HepG2 (cell line): Measurements from ENCODE around the gene SCP2D1. TPM values are rescaled to one million over a fixed set of nuclear protein-coding genes. Genes with fewer than 3 reads are reported as not detected.

ENCODE experiments used
- ATAC-seq: fragments of 200-7000 bp; cut with Tn5 transposase; 3 replicates; pipeline ENCODE4 v1.9.1; 2020; ENCODE audit warnings: mild to moderate bottlenecking, moderate library complexity
- BruUV-seq: library from RNA; stranded (reverse); fragments of 400-500 nt; replicated peaks from 2 replicates; lab custom pipeline; 2021; lab: Mats Ljungman, UMichigan
- CTCF ChIA-PET: fragments of 300-600 bp; formaldehyde crosslinking; extraction: SDS; loops from one replicate; lab custom pipeline; 2021; ENCODE audit warnings: low total read pairs, inconsistent platforms, low intra/inter-chr PET ratio; lab: Yijun Ruan, JAX
- POLR2A ChIA-PET: fragments of 350-600 bp; sonication (Branson Sonifier 250); formaldehyde crosslinking; loops from one replicate; lab custom pipeline; 2020; ENCODE audit warnings: antibody characterized with exemption, inconsistent platforms; lab: Yijun Ruan, JAX
- DNase-seq: peaks from one replicate; pipeline ENCODE4 v3.0.0-alpha.2; 2015; ENCODE audit warnings: low spot score
- FAIRE-seq: peaks from 3 replicates; lab custom pipeline; 2011; peaks lifted over from hg19 to GRCh38; lab: Jason Lieb, UNC
- H2AFZ ChIP-seq: one replicate; pipeline ENCODE4 v1.6.1; 2011; ENCODE audit warnings: low read length, inconsistent platforms
- H3K27ac ChIP-seq: fragments of 300-600 bp; 3 replicates; pipeline ENCODE4 v1.8.0; 2011; ENCODE audit warnings: mixed run types, mild to moderate bottlenecking, mixed read lengths, low read length, inconsistent platforms; ENCODE audit not compliant: insufficient read depth; ENCODE audit errors: extremely low read length
- H3K27me3 ChIP-seq, 2 experiments: fragments of 200-600 bp in 1 of 2; 2 replicates in 1 of 2; 3 replicates in 1 of 2; pipeline versions ENCODE4 v1.6.0 to v1.8.0; 2011; ENCODE audit warnings: low read length in 2 of 2, mild to moderate bottlenecking in 2 of 2, moderate library complexity in 2 of 2, inconsistent platforms in 1 of 2; ENCODE audit not compliant: insufficient read depth in 2 of 2, control insufficient read depth in 1 of 2
- H3K36me3 ChIP-seq, 2 experiments: fragments of 200-600 bp in 1 of 2; replicated peaks in 1 of 2; 2 replicates in 1 of 2; 3 replicates in 1 of 2; pipeline versions ENCODE4 v1.5.1 to v1.8.0; 2011; ENCODE audit warnings: low read length in 2 of 2, inconsistent platforms in 1 of 2; ENCODE audit not compliant: insufficient read depth in 2 of 2, control insufficient read depth in 1 of 2
- H3K4me1 ChIP-seq: 2 replicates; pipeline ENCODE4 v1.5.1; 2012; ENCODE audit warnings: low read length, inconsistent platforms; ENCODE audit not compliant: insufficient read depth
- H3K4me2 ChIP-seq: 2 replicates; pipeline ENCODE4 v1.6.0; 2011; ENCODE audit warnings: low read depth, low read length, inconsistent platforms
- H3K4me3 ChIP-seq, 3 experiments: fragments of 200-600 bp in 1 of 3; sonication (generic), shearing (Covaris generic) in 1 of 3; replicated peaks in 1 of 3; 2 replicates each; pipeline ENCODE4 v1.5.1; 2011 to 2016; ENCODE audit warnings: low read length in 3 of 3, inconsistent platforms in 2 of 3, low read depth in 2 of 3, mild to moderate bottlenecking in 2 of 3, control low read depth in 1 of 3, mixed read lengths in 1 of 3; ENCODE audit not compliant: insufficient read depth in 1 of 3
- H3K79me2 ChIP-seq: one replicate; pipeline ENCODE4 v1.6.1; 2011; ENCODE audit warnings: low read length, inconsistent platforms; ENCODE audit not compliant: insufficient read depth
- H3K9ac ChIP-seq: 2 replicates; pipeline ENCODE4 v1.6.0; 2011; ENCODE audit warnings: mild to moderate bottlenecking, low read depth, low read length, inconsistent platforms; ENCODE audit not compliant: insufficient read depth
- H3K9me3 ChIP-seq: 2 replicates; pipeline ENCODE4 v1.5.1; 2012; ENCODE audit warnings: mild to moderate bottlenecking, low read length
- H4K20me1 ChIP-seq: 2 replicates; pipeline ENCODE4 v1.6.0; 2011; ENCODE audit warnings: inconsistent platforms, mild to moderate bottlenecking, low read length, moderate library complexity; ENCODE audit not compliant: insufficient read depth
- MIER2 ChIP-seq: IDR thresholded peaks from 2 replicates; pipeline ENCODE4 v1.6.1; 2016; ENCODE audit warnings: missing biosample characterization, missing genetic modification reagents
- NFE2L1 ChIP-seq: sonication (generic); formaldehyde crosslinking; IDR thresholded peaks from 2 replicates; pipeline ENCODE4 v1.4.0; 2020; ENCODE audit warnings: missing genetic modification reagents, mild to moderate bottlenecking, borderline replicate concordance
- SIX4 ChIP-seq: sonication (generic); formaldehyde crosslinking; IDR thresholded peaks from 2 replicates; pipeline ENCODE4 v1.4.0; 2020; ENCODE audit warnings: missing genetic modification reagents
- WGBS: methylation state at CpG from one replicate; pipeline ENCODE4 v1.1.6; 2017; ENCODE audit warnings: low lambda C conversion rate; 5-methylcytosine and 5-hydroxymethylcytosine counted together
- in situ Hi-C: cut with HindIII; loops from 2 replicates; pipeline ENCODE4 v1.10.0; 2017; ENCODE audit warnings: low pct_unique_long_range_greater_than_20kb; ENCODE audit not compliant: extremely low pct_ligation_motif_present
- intact Hi-C: fragments of 100-400 bp; cut with micrococcal nuclease; formaldehyde crosslinking; loops from one replicate; pipeline ENCODE4 v1.10.0; 2022; ENCODE audit not compliant: unreplicated experiment
- polyA plus RNA-seq, 8 experiments: library from polyadenylated mRNA; depleted of rRNA in 3 of 8; stranded (reverse) in 7 of 8; unstranded in 1 of 8; fragments of >200 nt; fragmentation: Illumina TruSeq in 4 of 8; extraction: Trizol in 4 of 8; gene quantifications; 2 replicates each; pipeline versions ENCODE4 v1.2.1 to v1.2.3, GENCODE V29; 2011 to 2016; ENCODE audit warnings: low read depth in 4 of 8, missing spikeins in 1 of 8, mixed read lengths in 1 of 8; ENCODE audit not compliant: insufficient read depth in 1 of 8
- total RNA-seq, 5 experiments: library from RNA; depleted of rRNA; stranded (reverse); fragments of >200 nt; fragmentation: Illumina TruSeq; extraction: Trizol; gene quantifications; 2 replicates each; pipeline ENCODE4 v1.2.3, GENCODE V29; 2016; ENCODE audit warnings: low read depth in 1 of 5
- TF ChIP-seq, protein P1 (sequence below): sonication (generic); formaldehyde crosslinking; IDR thresholded peaks from 2 replicates; pipeline ENCODE4 v1.4.0; 2020; ENCODE audit warnings: mild to moderate bottlenecking, missing genetic modification reagents, borderline replicate concordance
- TF ChIP-seq, protein P2 (sequence below): IDR thresholded peaks from 2 replicates; pipeline ENCODE4 v1.4.0; 2020; ENCODE audit warnings: mild to moderate bottlenecking, missing genetic modification reagents

SCP2D1 gene
- total and polyA plus RNA-seq, 2 of the 13 experiments (the other 11 are each of a cell fraction or from before 2014, with no cell fraction given), result not detected

DNA sequence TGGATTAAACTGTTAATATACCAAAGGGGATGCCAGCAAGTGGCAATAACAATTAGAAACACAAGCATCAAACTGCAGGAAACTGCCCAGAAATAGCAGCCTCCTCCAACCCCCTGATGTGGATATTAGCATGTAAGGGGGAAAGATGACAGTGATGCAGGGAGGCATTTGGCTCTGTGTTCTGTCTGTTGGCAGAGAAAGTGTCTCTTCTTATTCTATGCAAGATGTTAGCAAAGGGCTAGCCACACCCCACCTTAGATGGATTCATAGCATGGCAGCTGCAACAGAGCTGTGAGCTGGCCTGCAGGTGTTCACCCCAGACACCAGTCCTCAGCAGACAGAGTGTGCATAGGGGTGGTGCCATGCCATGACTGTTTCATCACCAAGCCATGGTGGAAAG is 38.0 kb downstream of the SCP2D1 start (continued):
- TF ChIP-seq, protein P1, sequence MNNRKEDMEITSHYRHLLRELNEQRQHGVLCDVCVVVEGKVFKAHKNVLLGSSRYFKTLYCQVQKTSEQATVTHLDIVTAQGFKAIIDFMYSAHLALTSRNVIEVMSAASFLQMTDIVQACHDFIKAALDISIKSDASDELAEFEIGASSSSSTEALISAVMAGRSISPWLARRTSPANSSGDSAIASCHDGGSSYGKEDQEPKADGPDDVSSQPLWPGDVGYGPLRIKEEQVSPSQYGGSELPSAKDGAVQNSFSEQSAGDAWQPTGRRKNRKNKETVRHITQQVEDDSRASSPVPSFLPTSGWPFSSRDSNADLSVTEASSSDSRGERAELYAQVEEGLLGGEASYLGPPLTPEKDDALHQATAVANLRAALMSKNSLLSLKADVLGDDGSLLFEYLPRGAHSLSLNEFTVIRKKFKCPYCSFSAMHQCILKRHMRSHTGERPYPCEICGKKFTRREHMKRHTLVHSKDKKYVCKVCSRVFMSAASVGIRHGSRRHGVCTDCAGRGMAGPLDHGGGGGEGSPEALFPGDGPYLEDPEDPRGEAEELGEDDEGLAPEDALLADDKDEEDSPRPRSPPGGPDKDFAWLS (CRISPR knock-in tag), result no peak
- no peak for TF ChIP-seq SIX4 (CRISPR knock-in tag)

- WGBS, result 7% methylated on average over 3 of the region's 3 CpGs
- Histone ChIP-seq H3K4me3 (no peak overlapping the region), H3K27ac (no peak overlapping the region), H4K20me1 (no peaks in the 10 kb centered on the region), H3K36me3 (no peaks in the 10 kb centered on the region), H3K4me1 (no peaks in the 10 kb centered on the region), H3K27me3 (0 out of 5 replicates have a peak, but pooled peaks cover 0 to 3% of the 10 kb centered on the region in 2 experiments)
- no peak for DNase-seq
- ATAC-seq, result no peak
- in situ Hi-C loops, result no loop called here
- TF ChIP-seq MIER2 (no peak), NFE2L1 (CRISPR knock-in tag) (no peak)
- TF ChIP-seq, protein P2, sequence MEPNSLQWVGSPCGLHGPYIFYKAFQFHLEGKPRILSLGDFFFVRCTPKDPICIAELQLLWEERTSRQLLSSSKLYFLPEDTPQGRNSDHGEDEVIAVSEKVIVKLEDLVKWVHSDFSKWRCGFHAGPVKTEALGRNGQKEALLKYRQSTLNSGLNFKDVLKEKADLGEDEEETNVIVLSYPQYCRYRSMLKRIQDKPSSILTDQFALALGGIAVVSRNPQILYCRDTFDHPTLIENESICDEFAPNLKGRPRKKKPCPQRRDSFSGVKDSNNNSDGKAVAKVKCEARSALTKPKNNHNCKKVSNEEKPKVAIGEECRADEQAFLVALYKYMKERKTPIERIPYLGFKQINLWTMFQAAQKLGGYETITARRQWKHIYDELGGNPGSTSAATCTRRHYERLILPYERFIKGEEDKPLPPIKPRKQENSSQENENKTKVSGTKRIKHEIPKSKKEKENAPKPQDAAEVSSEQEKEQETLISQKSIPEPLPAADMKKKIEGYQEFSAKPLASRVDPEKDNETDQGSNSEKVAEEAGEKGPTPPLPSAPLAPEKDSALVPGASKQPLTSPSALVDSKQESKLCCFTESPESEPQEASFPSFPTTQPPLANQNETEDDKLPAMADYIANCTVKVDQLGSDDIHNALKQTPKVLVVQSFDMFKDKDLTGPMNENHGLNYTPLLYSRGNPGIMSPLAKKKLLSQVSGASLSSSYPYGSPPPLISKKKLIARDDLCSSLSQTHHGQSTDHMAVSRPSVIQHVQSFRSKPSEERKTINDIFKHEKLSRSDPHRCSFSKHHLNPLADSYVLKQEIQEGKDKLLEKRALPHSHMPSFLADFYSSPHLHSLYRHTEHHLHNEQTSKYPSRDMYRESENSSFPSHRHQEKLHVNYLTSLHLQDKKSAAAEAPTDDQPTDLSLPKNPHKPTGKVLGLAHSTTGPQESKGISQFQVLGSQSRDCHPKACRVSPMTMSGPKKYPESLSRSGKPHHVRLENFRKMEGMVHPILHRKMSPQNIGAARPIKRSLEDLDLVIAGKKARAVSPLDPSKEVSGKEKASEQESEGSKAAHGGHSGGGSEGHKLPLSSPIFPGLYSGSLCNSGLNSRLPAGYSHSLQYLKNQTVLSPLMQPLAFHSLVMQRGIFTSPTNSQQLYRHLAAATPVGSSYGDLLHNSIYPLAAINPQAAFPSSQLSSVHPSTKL (CRISPR knock-in tag), result no peak
- TF ChIP-seq, all 625 proteins: peak for 0
- no peak overlapping the region for H3K9ac ChIP-seq
- no peak overlapping the region for H2AFZ ChIP-seq
- 0 out of 2 replicates have a peak, but pooled peaks cover 4% of the 10 kb centered on the region for H3K9me3 ChIP-seq
- ChIA-PET CTCF (no interaction called here), POLR2A (no interaction called here)
- no TSS peak for BruUV-seq
- intact Hi-C loops, result no loop called here
- no peak overlapping the region for H3K4me2 ChIP-seq
- FAIRE-seq, result no peak
- no peaks in the 10 kb centered on the region for H3K79me2 ChIP-seq
Observed at GRCh38 chr20:18852318-18852717, 38.7 kb downstream of the SCP2D1 start.
